Kidney tubule cell (primary cell): Measurements from ENCODE around the gene SH3YL1.
A peak's percentile ranks its signal among the peaks of the same experiment; 100 is the strongest.

ENCODE experiments used
- DNase-seq: peaks from one replicate; pipeline ENCODE4 v3.0.0-alpha.2; 2018; ENCODE audit warnings: low spot score

Gene SH3YL1

GRCh38 chr2:213932-214693 is 49.7 kb downstream of the SH3YL1 start:
- no peak for DNase-seq

GRCh38 chr2:211486-212184 is 52.2 kb downstream of the SH3YL1 start:
- DNase-seq, result no peak

- peak; percentile 90 for DNase-seq
Measured at GRCh38 chr2:210660-211059, 53.2 kb downstream of the SH3YL1 start.

- DNase-seq, result no peak
Measured at GRCh38 chr2:209470-209869, 54.4 kb downstream of the SH3YL1 start.

- DNase-seq, result no peak
Measured at GRCh38 chr2:208335-208734, 55.5 kb downstream of the SH3YL1 start.

- DNase-seq, result no peak
Measured at GRCh38 chr2:203984-204383, 59.8 kb downstream of the SH3YL1 start.

- no peak for DNase-seq
Measured at GRCh38 chr2:203401-203800, 60.4 kb downstream of the SH3YL1 start.

- DNase-seq, result no peak
Measured at GRCh38 chr2:202945-203344, 60.9 kb downstream of the SH3YL1 start.

GRCh38 chr2:201648-202433 is 62.0 kb downstream of the SH3YL1 start:
- no peak for DNase-seq

- no peak for DNase-seq
Measured at GRCh38 chr2:199041-199966, 64.5 kb downstream of the SH3YL1 start.

GRCh38 chr2:196406-196805 is 67.4 kb downstream of the SH3YL1 start:
- DNase-seq, result no peak

- DNase-seq, result no peak
Measured at GRCh38 chr2:195932-196331, 67.9 kb downstream of the SH3YL1 start.

GRCh38 chr2:193141-193671 is 70.6 kb downstream of the SH3YL1 start:
- DNase-seq, result peak; percentile 45

- DNase-seq, result no peak
Measured at GRCh38 chr2:191311-192190, 72.3 kb downstream of the SH3YL1 start.

GRCh38 chr2:187825-188224 is 76.0 kb downstream of the SH3YL1 start:
- no peak for DNase-seq

- DNase-seq, result peak; percentile 43
Measured at GRCh38 chr2:185221-185620, 78.6 kb downstream of the SH3YL1 start.

- no peak for DNase-seq
Measured at GRCh38 chr2:184695-185094, 79.1 kb downstream of the SH3YL1 start.

GRCh38 chr2:182509-183122 is 81.2 kb downstream of the SH3YL1 start:
- no peak for DNase-seq

- DNase-seq, result no peak
Measured at GRCh38 chr2:180311-180710, 83.5 kb downstream of the SH3YL1 start.

- DNase-seq, result peak; percentile 17
Measured at GRCh38 chr2:179886-180285, 83.9 kb downstream of the SH3YL1 start.
